8988T (cell line): ENCODE data around the gene FA2H.
"Not testable (repeated sequence)": the region's sequence is repeated elsewhere in the genome, so short reads cannot be mapped to it uniquely, and the experiment has no call there.

Source experiments
- DNase-seq: peaks from one replicate; pipeline ENCODE4 v3.0.0; 2011

Gene FA2H

DNA sequence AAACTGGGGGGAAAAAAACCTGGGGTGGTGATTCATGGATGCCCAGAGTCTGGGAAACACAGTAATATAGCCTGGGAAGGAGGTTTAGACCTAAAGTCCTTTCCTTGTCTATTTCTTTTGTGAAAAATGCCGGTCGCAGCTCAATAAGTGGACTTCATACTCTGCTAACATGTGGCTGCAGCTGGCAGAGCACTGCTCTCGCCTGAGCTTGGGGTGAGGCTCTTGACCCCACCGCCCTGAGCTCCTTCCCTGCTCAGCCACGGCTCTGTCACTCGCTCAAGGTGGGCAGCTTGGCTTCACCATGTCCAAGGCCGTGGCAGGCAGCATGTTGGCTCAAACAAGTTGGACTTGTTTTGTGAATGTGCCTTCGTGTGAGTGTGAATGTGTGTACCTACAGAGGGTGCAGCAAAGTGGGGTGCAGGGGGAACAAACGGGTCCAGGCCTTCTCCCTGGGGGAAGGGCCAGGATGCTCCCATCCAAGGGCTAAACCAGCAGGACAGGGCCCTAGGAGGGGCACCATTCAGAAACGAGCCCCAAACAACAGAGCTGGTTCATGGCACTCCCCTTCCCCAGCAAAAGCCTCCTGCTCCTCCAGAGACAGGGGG is 4.9 kb downstream of the FA2H start:
- no peak for DNase-seq

DNA sequence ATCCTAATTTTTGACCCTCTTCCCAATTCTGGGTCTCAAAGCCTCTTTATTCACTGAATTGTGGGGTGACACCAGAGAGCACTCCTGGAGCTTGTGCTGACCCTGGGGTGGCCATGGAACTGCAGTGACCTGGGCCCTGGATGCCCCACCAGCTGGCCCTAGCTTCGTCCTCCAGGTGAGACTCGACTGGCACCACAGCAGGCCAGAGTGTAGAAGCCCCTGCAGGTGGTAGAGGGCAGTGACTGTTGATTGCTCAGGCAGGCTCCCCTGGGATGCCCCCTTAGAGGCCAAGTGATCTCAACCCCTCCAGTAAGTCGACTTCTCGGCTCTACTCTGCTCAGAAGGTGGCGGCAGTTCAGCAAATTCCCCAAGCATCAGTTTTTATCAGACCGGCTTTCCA is 6.4 kb downstream of the FA2H start:
- no peak for DNase-seq

DNA sequence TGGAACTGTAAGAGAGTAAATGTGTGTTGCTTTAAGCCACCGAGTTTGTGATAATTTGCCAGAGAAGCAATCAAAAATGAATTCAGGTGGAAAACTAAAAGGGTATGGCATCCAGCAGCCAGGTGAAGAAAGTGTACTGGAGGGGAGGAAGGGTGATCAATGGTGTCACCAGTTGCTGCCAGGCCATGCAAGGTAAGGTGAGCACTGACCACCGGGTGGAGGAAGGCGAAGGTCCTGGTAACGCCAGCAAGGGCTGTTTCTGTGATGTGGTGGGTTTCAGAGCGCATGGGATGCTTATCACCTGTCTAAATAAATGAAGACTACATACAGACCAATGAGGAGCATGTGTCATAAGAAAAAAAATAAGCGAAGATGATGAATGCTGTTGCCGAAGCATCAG is 6.9 kb downstream of the FA2H start:
- DNase-seq = no peak

DNA sequence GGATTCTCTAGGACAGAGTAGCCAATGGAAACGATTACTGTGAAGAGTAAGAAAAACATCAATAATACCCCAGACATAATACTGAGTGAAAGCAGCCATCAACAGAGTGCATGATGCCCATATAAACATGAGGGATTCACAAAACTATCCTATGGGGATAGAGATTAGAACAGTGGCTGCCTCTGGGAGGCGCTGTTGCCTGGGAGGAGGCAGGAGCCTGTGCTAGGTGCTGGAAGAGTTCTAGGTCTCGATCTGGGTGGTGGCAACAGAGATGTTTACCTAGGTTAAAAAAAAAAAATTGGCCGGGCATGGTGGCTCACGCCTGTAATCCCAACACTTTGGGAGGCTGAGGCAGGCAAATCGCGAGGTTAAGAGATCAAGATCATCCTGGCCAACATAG is 7.9 kb downstream of the FA2H start:
- DNase-seq = no peak

DNA sequence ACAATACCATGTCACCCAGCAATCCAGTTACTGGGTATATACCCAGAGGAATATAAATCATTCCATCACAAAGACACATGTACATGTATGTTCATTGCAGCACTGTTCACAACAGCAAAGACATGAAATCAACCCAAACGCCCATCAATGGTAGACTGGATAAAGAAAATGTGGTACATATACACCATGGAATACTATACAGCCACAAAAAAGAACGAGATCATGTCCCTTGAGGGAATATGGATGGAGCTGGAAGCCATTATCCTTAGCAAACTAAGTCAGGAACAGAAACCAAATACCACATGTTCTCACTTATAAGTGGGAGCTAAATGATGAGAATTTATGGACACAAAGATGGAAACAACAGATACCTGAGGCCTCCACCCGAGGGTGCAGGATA is 10.4 kb downstream of the FA2H start:
- not testable (repeated sequence) for DNase-seq

DNA sequence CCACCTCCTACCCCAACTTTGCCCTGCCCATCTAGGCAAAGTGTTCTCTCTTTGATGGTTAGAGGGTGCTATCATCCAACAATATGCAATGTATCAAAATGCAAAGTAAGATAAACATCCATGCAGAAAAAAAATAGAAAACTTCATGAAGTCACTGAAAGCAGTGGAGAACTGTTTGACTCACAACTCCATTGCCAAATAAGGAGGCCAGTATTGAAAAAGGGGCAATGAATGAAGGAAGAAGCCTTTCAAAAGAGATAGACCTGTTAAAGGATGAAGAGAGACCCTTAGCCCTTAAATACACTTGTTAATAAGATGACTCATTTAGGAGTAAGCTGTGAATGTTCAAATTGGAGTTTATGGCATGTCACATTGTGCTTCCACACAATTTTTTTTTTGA is 13.0 kb downstream of the FA2H start:
- DNase-seq = no peak

DNA sequence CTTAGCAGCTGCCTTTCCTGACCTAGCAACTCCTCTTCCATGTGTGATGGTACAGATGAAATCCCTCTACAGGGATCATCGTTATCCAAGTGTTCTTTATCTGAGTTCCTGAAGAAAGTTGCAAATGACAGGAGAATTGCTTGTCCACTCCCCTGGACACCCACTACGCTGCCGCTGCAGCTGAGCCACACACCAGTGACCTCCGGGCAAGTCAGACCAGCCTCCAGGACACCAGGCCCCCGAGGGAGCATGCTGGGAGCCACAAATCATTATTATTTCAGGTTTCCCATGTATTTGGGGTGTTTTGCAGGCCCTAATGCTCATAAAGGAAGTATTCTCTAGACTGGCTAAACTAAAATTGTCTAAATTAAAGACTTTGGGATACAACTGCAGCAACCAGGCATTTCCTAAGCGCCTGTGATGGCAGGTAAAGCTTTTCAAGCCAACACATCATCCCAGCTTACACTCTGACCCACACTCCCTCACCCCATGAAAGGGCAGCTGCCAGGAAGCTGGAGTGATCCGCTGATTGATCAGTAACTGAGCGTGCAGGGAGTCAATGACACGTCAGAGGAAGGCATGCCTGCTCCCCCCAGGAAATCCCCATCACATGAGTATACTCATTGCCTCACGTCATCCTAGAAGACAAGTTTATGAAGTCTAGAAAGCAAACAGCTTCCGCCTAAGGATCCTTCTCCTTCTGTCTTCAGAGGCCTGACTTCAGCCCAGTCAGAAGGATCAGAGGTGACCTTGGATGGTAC is 14.4 kb downstream of the FA2H start:
- DNase-seq = no peak

DNA sequence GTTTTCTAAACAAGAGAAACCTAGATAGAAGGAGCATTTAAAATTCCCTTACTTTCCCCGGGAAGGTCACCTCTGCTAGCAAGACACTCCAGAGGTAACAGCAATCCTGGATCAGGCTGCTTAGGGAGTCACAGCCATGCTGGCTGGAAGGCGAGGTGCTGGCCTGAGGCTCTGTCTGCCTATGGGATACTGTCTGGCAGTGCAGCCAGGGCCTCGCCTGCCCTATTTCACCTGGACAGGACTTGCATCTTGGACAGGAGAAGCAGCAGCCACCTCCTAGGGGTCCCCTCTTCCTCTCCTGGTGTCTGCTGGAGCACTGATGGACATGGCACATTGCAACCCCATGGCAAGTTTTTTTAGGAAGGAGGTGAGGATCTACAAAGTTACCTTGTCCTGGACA is 15.1 kb downstream of the FA2H start:
- DNase-seq = no peak

DNA sequence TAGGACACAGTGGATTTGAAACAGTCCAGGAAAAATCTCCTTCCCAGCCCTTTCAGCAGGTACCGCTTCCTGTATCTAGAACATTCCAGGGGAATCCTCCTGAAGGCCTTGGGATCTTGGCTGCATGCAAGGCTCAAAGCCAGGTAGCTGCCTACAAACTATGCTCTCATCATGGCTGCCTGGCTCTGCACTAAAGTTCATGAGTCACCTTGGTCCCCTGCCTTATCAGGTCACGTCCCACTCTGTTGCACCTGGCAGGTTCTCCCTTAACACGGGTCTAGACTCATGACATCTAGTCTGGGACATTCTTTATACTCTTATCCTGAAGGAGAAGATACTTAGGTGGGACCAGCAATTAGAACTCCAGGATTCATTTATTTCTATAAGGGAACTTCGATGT is 15.8 kb downstream of the FA2H start:
- no peak for DNase-seq

DNA sequence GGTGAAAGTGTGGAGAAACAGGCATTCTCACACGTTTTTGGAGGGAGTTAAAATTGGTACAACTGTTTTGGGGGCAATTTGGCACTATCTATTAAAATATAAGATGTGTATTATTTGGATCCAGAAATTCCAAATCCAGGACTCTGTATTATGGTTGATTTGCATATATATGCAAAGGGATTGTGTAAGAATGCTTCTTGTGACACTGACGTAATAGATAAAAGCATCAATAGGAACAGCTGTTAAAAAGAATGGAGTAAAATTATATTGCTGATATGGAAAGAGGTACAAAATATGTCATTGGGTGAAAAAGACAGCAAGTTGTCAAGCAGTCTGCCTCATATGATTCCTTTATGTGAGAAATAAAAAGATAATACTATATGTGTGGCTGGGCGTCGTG is 17.3 kb downstream of the FA2H start:
- DNase-seq = no peak

DNA sequence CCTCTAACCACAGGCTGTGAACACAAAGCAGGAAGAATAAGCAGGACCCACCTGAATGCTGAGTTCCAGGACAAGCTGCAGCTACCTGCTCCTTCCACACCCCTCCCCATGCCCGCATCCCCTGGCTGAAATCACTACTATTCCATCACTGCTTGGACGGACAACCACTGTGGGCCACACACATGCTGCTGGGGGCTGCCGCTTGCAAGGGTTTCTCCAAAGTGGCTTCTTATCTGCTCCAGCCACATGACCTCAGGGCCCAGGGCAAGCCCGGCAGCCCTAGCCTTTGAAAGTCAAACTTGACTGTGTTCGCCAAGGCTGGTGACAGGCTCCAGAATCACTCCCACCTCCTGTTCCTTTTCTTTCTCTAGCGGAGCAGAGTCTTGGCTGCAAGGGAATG is 18.4 kb downstream of the FA2H start:
- no peak for DNase-seq

DNA sequence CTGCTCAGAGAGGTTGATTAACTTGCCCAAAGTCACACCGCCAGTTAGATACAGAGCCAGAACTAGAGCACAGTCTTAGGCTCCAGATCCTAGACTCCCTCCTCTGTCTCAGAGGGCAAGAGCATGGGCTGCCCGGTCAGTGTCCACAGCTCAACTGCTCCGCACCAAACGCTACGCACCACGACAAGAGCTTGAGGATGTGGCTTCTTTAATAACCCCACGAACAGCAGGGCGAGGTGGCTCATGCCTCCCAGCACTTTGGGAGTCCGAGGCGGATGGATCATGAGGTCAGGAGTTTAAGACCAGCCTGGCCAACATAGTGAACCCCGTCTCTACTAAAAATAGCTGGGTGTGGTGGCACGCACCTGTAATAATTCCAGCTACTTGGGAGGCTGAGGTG is 21.4 kb downstream of the FA2H start:
- DNase-seq = no peak

DNA sequence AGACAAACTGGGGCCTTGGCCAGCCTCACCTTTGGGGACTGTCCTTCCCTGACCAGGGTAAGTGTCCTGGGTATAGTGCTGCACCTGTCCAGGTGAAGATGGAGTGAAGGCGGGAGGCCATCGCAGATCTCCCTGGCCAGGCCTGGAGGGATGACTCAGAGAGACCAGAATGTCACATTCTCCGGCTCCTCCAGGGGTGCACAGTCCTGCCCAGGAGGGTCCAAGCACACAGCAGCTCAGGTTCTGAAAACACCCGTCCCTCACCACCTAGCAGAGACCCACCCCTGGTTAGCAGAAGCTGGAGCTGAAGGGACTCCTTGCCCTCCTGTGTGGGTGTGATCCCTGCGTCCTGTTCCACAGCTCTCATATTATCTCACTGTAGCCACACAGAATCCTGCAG is 21.9 kb downstream of the FA2H start:
- DNase-seq = no peak

DNA sequence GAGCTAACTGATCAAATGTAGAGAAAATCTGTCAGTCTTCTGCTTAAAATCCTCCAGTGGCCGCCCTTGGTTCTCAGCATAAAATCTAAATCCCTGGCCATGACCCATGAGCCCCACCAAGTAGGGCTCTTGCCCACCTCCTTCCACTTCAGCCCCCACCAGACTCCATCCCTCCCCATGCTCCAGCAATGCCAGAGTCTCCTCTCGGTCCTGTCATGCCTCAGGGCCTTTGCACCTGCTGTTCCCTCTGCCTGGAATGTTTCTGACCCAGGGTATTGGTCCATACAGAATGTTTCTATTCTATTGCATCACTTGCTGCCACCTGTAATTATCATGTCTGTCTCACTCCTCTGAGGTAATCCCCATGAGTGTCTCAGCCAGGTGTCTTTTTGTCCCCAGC is 22.4 kb downstream of the FA2H start:
- DNase-seq = no peak

DNA sequence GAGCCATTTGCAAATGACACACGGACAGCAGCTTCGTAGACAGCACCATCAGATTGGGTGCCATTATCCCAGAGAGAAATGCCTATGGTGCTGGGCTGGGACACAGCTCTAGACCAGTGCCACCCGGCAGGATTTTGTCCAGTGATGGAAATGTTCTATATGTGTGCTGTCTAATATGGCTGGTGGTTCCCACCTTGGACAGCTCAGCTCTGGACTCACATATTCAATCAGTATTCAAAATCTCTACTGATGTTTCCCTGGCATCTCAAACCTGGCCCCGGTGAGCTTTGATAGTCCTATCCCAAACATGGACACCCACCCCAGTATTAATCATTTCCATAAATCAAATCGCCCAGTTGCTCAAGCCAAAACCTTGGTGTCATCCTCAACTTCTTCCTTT is 23.0 kb downstream of the FA2H start:
- no peak for DNase-seq

DNA sequence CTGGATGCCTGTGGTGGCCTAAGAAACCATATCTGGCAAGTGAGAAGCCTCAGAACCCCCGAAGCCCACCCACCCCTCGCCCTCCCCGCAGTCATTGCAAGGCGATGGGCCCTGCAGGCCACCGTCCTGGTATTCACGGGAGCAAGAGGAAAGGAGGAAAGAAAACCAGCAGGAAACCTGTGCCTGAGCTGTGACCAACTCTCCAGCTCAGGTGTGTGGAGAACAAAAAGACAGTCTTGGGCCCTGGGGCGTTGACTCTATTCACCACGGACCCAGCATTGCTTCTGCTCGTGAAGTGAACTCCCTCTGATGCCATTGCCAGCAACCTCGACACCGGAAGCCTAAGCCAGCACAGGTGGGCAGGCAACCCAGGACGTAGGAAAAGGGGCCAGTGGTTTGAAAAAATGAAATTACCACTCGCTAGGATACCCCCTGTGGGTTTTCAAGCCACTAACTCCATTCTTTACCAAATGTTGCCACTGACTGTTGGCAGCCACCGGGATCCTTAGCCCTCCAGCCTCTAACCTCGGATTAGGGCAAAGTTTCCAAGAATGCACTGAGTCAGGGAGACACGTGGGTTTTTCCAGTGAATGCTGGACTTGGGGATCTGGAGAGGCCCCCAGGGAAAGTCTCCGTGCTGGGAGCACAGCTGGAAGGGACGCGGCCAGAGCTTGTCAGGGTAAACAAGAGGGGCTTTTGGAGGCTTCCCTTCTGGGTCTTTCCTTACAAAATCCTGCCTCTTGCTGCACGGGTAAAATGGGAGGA is 25.1 kb downstream of the FA2H start:
- no peak for DNase-seq

DNA sequence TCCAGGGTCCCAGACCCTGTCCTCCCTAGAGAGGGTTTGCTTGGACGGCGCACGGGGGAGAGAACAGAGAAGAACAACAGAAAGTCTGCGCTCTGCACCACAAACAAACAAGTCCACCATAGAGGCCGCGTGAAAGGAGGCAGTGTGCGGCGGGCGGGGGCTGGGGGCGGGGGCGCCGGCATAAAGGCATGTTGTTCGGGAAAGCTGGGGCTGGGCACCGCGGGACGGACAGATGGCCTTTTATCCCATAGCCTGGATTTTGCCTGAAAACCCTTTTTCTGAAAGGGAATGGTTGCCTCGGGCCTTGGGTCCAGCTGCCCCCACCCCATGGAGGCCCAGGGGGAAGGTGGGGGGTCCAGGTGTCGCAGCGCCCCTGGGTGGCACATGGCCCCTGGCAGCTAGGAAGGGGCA is 26.0 kb downstream of the FA2H start:
- DNase-seq = no peak

DNA sequence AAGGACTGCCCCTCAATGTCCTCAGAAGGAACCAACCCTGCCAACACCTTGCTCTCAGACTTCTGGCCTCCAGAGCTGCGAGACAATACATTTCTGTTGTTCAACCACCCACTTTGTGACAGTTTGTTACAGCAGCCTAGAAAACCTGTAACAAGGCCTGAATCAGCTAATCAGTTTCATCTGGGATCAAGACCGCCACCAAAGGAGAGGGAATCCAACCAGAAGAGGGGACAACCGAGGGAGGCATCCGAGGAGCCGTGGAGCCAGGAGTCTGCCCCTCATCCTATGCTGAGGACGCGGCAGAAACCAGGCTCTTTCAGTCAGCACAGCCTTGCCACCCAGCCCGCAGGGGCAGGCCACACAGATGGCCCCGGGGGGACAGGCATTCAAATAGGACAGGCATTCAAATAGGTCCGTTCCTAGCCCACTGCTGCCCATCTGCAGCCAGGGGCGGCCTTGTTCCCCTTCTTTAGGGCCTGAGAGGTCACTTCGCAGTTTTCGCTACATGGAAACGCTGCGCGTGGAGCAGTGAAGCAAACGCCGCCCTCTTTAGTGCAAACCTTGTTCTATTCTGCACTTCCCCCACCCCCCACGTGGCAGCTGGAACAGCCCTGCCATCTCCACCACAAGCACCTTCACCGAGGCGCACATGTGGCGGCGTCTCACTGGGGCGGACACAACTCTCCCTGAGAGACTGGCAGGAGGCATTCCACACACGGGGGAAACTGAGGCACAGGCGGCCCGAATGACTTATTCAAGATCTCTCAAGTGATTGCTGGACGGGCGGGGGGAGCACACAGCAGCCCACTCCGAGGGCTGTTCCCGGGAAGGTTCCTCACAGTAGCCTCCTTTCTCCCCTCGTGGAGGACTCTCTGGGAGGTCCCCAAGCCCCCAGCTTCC is 26.7 kb downstream of the FA2H start:
- DNase-seq = no peak

DNA sequence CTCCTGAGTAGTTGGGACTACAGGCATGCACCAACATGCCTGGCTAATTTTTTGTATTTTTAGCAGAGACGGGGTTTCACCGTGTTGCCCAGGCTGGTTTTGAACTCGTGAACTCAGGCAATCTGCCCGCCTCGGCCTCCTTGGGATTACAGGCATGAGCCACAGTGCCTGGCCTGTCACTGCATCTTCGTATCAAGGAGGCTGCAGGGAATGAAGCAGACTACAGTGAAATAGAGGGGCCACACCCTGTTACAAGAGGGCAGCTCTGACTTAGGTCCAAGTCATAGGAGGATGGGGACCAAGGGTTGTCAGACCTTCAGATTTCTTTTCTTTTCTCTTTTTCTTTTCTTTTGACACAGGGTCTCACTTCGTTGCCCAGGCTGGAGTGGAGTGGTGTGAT is 28.7 kb downstream of the FA2H start:
- DNase-seq = no peak

DNA sequence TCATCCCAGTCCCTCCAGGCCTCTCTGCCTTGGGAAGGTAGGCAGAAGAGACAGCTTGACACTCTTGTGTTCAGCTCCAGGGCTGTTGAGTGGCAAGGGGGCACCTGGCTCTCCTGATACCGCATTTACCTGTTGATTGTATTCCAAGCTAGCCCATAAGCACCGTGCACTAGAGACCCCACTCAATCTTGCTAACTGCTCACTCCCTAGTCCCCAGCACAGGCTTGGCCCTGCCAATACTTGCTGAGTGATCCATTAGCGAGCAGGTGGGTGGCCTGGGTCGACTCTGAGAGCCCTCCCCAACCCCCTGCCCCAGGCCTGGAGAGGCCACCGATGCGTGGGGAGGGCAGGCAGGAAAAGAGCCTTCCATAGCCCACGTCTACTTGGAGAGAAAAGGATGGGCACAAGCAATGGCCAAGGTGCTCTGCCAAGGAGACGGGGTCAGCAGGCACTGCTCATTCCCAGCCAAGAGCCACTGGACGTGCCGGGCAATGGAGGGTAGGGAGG is 29.5 kb downstream of the FA2H start:
- DNase-seq = no peak

DNA sequence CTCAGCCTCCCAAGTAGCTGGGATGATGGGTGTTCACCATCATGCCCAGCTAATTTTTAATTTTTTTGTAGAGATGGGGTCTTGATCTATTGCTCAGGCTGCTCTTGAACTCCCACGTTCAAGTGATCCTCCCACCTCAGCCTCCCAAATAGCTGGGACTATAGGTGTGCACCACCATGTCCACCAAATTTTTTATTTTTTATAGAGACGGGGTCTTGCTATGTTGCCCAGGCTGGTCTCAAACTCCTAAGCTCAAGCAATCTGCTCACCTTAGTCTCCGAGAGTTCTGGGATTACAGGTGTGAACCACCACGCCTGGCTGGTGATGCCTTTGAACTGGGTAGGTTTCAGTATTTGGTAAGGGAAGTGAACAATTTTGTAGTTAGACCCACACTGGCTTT is 30.1 kb downstream of the FA2H start:
- no peak for DNase-seq

DNA sequence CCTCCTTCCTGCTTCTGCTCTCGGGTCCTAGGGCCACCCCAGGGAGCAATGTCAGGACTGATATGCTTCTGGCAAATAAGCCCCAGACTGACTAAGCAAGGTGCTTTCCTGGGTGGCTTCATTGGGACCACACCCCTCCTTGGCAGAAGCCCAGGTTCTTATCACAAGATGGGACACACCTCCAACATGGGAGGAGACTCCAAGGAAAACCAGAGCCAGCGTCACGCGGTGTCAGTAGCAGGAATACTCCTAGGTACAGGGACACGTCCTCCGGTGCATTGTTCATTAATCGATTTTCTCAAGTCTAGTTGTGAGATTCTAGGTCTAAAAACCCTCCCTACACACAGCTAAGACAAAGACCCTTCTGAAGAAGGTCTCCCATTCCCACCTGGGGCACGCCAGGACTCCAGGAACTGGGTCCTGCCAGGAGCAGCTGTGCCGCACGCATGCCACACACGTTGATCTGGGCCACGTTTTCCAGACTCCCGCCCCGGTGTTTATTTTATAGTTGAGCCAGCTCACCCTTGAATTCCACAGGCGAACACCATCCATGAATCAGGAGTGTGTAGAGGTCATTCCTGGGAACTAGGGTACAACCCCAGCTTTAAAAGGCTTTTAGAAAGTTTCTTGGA is 30.8 kb downstream of the FA2H start:
- DNase-seq = peak; percentile 80
